AG04449 (cell line): ENCODE data around the gene BORCS8.
"Not testable (repeated sequence)": the region's sequence is repeated elsewhere in the genome, so short reads cannot be mapped to it uniquely, and the experiment has no call there.

Source experiments
- CTCF ChIA-PET: fragments of 350-600 bp; formaldehyde crosslinking; extraction: SDS; loops from one replicate; lab custom pipeline; 2021; ENCODE audit warnings: antibody characterized with exemption; lab: Yijun Ruan, JAX
- POLR2A ChIA-PET: fragments of 400-600, 350-600 bp; formaldehyde crosslinking; extraction: SDS; loops from one replicate; lab custom pipeline; 2020; ENCODE audit warnings: antibody characterized with exemption, inconsistent platforms; lab: Yijun Ruan, JAX
- DNase-seq: peaks from one replicate; pipeline ENCODE4 v3.0.0-alpha.2; 2010; ENCODE audit warnings: low read depth, low spot score
- H3K4me3 ChIP-seq: 2 replicates; pipeline ENCODE4 v1.5.1; 2011; ENCODE audit warnings: low read depth, mild to moderate bottlenecking, control low read depth, low read length
- TF ChIP-seq, protein P1 (sequence below): IDR thresholded peaks from one replicate; pipeline ENCODE4 v1.5.1; 2011; ENCODE audit warnings: mild to moderate bottlenecking, moderate library complexity, low read length, control low read depth, inconsistent platforms; ENCODE audit not compliant: insufficient read depth; ENCODE audit errors: missing control alignments

Gene BORCS8

DNA sequence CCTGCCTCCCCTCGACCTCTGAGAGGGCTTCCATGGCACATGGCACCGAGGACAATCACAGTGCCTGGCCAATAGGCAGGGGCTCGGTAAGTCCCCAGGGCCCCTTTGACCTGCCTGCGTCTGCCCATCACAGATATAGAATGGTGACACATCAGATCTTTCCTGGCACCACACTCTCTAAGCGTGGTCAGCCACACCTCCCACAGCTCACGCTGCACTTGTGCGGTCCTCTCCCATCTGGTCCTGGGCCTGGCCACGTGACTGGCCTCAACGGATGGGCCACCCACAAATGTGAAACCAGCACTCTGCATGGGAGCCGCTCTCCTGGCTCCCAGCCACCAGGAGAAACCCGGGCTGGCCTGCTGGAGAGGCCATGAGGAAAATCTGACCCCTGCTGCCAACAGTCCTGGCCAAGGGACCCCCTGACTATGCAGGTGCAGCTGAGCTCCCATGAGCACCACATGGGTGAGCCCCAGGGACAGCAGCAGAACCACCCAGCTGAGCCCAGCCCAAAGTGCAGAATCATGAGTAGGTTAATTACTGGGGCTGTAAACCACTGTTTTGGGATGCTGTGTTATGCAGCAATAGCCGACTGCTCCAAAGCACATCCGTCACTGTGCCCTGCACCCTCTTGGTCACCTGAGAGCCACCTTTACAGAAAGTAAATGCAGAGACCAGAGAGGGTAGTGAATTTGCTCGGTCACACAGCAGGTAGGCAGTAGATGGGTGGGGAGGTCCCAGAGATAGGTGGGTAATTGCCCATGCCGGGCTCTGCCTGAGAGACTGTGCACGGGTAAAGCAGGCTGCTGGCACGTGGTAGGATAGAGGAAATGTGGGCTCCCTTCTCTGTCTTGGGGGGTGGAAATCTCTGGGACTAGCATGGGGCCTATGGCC lies 12.2 kb downstream of the BORCS8 start:
- CTCF ChIA-PET: interaction anchor here (1.3 kb wide), 1 partner anchor 34 kb away, joined by 5 read pairs; no protein-coding TSS in a partner anchor
- POLR2A ChIA-PET: no interaction called here
- TF ChIP-seq, protein P1, sequence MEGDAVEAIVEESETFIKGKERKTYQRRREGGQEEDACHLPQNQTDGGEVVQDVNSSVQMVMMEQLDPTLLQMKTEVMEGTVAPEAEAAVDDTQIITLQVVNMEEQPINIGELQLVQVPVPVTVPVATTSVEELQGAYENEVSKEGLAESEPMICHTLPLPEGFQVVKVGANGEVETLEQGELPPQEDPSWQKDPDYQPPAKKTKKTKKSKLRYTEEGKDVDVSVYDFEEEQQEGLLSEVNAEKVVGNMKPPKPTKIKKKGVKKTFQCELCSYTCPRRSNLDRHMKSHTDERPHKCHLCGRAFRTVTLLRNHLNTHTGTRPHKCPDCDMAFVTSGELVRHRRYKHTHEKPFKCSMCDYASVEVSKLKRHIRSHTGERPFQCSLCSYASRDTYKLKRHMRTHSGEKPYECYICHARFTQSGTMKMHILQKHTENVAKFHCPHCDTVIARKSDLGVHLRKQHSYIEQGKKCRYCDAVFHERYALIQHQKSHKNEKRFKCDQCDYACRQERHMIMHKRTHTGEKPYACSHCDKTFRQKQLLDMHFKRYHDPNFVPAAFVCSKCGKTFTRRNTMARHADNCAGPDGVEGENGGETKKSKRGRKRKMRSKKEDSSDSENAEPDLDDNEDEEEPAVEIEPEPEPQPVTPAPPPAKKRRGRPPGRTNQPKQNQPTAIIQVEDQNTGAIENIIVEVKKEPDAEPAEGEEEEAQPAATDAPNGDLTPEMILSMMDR: no peak
- DNase-seq: no peak
- H3K4me3 ChIP-seq: no peak overlapping the region

DNA sequence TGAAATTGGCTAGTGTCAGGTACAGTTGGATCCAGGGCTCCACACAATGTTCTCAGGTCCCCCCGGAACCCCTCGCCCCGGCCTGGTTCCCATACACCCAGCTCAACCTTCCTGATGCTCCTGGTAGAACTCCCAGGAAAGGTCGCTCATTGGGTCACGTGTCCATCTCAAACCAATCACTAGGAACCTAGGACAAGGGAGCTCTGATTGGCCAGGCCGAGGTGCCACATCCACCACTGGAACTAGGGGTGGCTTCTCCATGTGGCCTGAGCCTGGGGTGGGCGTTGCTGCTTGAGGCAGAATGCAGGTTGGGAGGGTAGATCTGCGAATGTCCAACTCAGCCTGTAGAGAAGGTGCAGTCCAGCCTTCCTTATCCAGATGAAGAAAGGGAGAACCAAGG lies 15.0 kb downstream of the BORCS8 start:
- TF ChIP-seq, protein P1: no peak
- POLR2A ChIA-PET: no interaction called here

DNA sequence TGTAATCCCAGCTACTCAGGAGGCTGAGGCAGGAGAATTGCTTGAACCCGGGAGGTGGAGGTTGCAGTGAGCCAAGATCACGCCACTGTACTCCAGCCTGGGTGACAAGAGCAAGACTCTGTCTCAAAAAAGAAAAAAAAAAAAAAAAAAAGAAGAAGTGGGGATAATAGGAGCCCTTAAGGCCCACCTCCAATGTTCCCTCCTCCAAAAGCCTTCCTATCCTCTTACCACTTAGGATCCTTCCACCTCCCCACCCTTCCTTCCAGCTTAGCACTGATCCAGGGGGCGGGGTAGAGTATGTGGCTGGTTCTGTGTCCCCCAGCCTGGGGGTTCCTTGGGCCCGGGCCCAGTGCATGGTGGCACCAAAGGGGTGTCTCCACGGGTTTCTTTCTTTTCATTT lies 18.7 kb downstream of the BORCS8 start:
- DNase-seq, POLR2A ChIA-PET, H3K4me3 ChIP-seq: not testable (repeated sequence)
- CTCF ChIA-PET: interaction anchor here (3.5 to 5.9 kb wide), 5 partner anchors 12 to 120 kb away, joined by 31 to 105 read pairs (median 51); no protein-coding TSS in a partner anchor

More for the DNA sequence above, 15.0 kb downstream of the BORCS8 start:
- CTCF ChIA-PET: interaction anchor here (1.0 to 5.9 kb wide), 9 partner anchors 10 to 181 kb away, joined by 4 to 105 read pairs (median 13); partner anchors contain the start of genes BORCS8 and RFXANK
- no peak overlapping the region for H3K4me3 ChIP-seq
- DNase-seq: no peak

DNA sequence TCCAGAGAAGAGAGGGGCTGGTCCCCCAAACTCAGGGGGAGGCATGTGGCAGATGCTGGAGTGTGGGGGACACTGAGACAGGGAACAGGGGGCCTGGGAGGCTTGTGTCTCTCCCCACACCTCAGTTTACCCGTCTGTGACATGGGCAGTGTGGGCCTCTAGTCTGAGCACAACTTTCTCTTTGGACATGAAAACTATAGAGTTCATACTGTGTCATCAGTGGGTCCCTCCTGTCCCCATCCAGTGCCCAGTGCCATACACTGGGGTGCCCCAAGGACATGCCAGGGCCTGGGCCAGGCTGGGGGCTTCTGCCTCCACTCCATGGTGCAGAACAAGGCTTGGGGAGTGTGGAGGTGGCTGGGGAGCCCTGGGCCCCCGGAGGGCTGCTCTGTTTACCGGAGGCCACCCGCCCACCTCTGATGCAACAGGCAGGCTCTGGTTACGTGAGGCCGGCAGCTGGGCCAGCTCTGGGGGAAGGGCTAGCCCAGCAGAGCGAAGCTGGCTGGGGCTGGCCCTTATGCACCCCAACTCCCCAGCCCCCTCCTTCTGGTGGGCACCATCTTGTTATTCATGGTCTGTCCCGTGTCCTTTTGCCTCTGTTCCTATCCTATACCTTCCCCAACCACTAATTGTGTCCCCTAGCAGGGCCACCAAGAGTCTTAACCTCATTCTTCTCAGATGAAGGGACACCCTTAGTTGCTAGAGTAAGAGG lies 20.0 kb downstream of the BORCS8 start:
- CTCF ChIA-PET: interaction anchor here (0.9 to 5.9 kb wide), 4 partner anchors 11 to 119 kb away, joined by 3 to 76 read pairs (median 18); no protein-coding TSS in a partner anchor
- DNase-seq: no peak
- no peak overlapping the region for H3K4me3 ChIP-seq
- TF ChIP-seq, protein P1: no peak
- POLR2A ChIA-PET: no interaction called here

DNA sequence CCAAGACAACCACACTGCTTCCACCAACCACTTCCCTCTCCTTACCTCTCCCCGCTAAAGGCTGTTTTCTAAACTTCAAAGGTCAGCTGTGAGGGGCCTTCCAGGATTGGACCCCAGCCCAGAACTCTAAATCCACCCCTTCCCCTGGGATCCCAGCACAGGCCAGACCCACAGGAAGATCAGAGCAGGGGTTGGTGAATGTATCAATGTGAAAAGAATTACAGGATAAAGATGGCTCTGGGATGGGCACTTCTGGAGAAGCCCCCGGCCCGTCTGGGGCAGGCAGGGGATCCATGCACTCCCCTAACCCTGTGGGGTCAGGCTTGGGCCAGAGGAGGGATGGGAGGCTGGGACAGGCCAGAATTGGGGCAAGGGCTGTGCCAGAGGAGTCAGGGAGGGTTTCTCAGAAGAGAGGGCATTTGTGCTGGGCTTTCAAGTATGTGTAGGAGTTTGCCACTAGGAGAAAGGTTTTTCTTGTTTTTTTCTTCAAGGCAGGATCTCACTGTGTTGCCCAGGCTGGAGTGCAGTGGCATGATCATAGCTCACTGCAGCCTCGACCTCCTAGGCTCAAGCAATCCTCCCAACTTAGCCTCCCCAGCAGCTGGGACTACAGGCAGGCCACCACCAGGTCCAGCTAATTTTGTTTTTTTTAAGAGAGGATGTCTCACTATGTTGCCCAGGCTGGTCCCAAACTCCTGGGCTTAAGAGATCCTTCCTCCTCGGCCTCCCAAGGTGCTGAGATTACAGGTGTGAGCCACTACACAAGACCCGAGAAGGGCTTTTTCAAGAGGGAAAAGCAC lies 20.9 kb downstream of the BORCS8 start:
- POLR2A ChIA-PET: no interaction called here
- TF ChIP-seq, protein P1: no peak
- H3K4me3 ChIP-seq: no peak overlapping the region
- DNase-seq: no peak
- CTCF ChIA-PET: interaction anchor here (0.8 to 1.3 kb wide), 3 partner anchors 10 to 60 kb away, joined by 3 to 4 read pairs (median 3); no protein-coding TSS in a partner anchor
